Measurements from ENCODE around the gene AP1M2. TPM values are rescaled to one million over a fixed set of nuclear protein-coding genes. Genes with fewer than 3 reads are reported as not detected.

The AP1M2 gene
- total and polyA plus RNA-seq, 2 donors (not counting 3 experiments of a cell fraction or from before 2014, with no cell fraction given), result 0.19 TPM; not detected in 1

- Histone ChIP-seq H3K27ac (ENCODE audit: insufficient read depth, low read depth, low read length) (no peak overlapping the region), H3K4me2 (ENCODE audit: insufficient read depth, low read length) (no peak overlapping the region), H3K9me1 (replicated peaks; ENCODE audit: control insufficient read depth, extremely low read depth, insufficient read depth, low read length) (no peaks in the 10 kb centered on the region), H3K9me3 (replicated peaks; ENCODE audit: control insufficient read depth, insufficient read depth, low read length) (no peaks in the 10 kb centered on the region), H4K20me1 (replicated peaks; ENCODE audit: control insufficient read depth, extremely low read depth, insufficient read depth, low read length) (no peaks in the 10 kb centered on the region), H3K4me3 (replicated peaks in 1 of 3; ENCODE audit: insufficient read depth in 1 of 3, low read depth in 1 of 3, low read length in 3 of 3) (no peak overlapping the region), H3K4me1 (ENCODE audit: control insufficient read depth, extremely low read depth, insufficient read depth, low read length) (no peaks in the 10 kb centered on the region), H3K79me2 (ENCODE audit: control insufficient read depth, insufficient read depth, low read length) (no peaks in the 10 kb centered on the region), H3K36me3 (ENCODE audit: control insufficient read depth in 2 of 2, extremely low read depth in 1 of 2, insufficient read depth in 2 of 2, low read length in 2 of 2) (peaks cover 7 to 47% of the 10 kb centered on the region in 2 experiments), H3K27me3 (ENCODE audit: control insufficient read depth in 2 of 2, insufficient read depth in 2 of 2, low read length in 2 of 2) (no peaks in the 10 kb centered on the region), H2AFZ (ENCODE audit: low read depth, low read length) (no peak overlapping the region), H3K9ac (replicated peaks; ENCODE audit: extremely low read depth, insufficient read depth, low read length) (no peak overlapping the region)
- CTCF ChIA-PET, result interaction anchor here (1.5 kb wide), 1 partner anchor 10 kb away, joined by 8 read pairs; no protein-coding TSS in a partner anchor
- no TSS peak for BruUV-seq (replicated peaks)
- TF ChIP-seq CTCF (IDR thresholded peaks at IDR 0.05; ENCODE audit: extremely low read depth in 1 of 2, insufficient read depth in 1 of 2, low read depth in 1 of 2, low read length in 2 of 2) (no peak), EZH2 (IDR thresholded peaks at IDR 0.05; ENCODE audit: borderline replicate concordance, low read depth, low read length, severe bottlenecking) (no peak), POLR2A (IDR thresholded peaks at IDR 0.05; ENCODE audit: low read depth, low read length) (no peak), POLR2AphosphoS5 (IDR thresholded peaks at IDR 0.05; ENCODE audit: insufficient read depth, low read depth, low read length) (no peak)
- FAIRE-seq (no peak), DNase-seq (ENCODE audit: low read depth, low spot score) (no peak)
- POLR2A ChIA-PET, result interaction anchor here (0.9 kb wide), 1 partner anchor 10 kb away, joined by 9 read pairs; the partner anchor contains the start of gene SLC44A2
- dilution Hi-C loops (cut with MboI; ENCODE audit: extremely low pct_ligation_motif_present, low sequenced_read_pairs) (no loop called here), intact Hi-C loops (cut with micrococcal nuclease) (no loop called here)
These were observed 47.9 kb upstream of the AP1M2 start for GRCh38 chr19:10634963-10635362.

- no peaks in the 10 kb centered on the region for H4K20me1 ChIP-seq (replicated peaks; ENCODE audit: control insufficient read depth, extremely low read depth, insufficient read depth, low read length)
- H3K4me3 ChIP-seq (replicated peaks in 1 of 3; ENCODE audit: insufficient read depth in 1 of 3, low read depth in 1 of 3, low read length in 3 of 3), result no peak overlapping the region
- no peaks in the 10 kb centered on the region for H3K27me3 ChIP-seq (ENCODE audit: control insufficient read depth in 2 of 2, insufficient read depth in 2 of 2, low read length in 2 of 2)
- DNase-seq (ENCODE audit: low read depth, low spot score) (no peak), FAIRE-seq (no peak)
- no peaks in the 10 kb centered on the region for H3K4me1 ChIP-seq (ENCODE audit: control insufficient read depth, extremely low read depth, insufficient read depth, low read length)
- H3K79me2 ChIP-seq (ENCODE audit: control insufficient read depth, insufficient read depth, low read length), result no peaks in the 10 kb centered on the region
- peaks cover 7 to 47% of the 10 kb centered on the region in 2 experiments for H3K36me3 ChIP-seq (ENCODE audit: control insufficient read depth in 2 of 2, extremely low read depth in 1 of 2, insufficient read depth in 2 of 2, low read length in 2 of 2)
- CTCF ChIA-PET, result interaction anchor here (0.6 to 2.6 kb wide), 2 partner anchors 10 to 111 kb away, joined by 3 to 12 read pairs; no protein-coding TSS in a partner anchor
- no peak overlapping the region for H3K9ac ChIP-seq (replicated peaks; ENCODE audit: extremely low read depth, insufficient read depth, low read length)
- intact Hi-C loops (cut with micrococcal nuclease), result no loop called here
- H3K27ac ChIP-seq (ENCODE audit: insufficient read depth, low read depth, low read length), result no peak overlapping the region
- no peaks in the 10 kb centered on the region for H3K9me3 ChIP-seq (replicated peaks; ENCODE audit: control insufficient read depth, insufficient read depth, low read length)
- BruUV-seq (replicated peaks), result no TSS peak
- H2AFZ ChIP-seq (ENCODE audit: low read depth, low read length), result no peak overlapping the region
- H3K9me1 ChIP-seq (replicated peaks; ENCODE audit: control insufficient read depth, extremely low read depth, insufficient read depth, low read length), result no peaks in the 10 kb centered on the region
- TF ChIP-seq POLR2A (IDR thresholded peaks at IDR 0.05; ENCODE audit: low read depth, low read length) (no peak), CTCF (IDR thresholded peaks at IDR 0.05; ENCODE audit: extremely low read depth in 1 of 2, insufficient read depth in 1 of 2, low read depth in 1 of 2, low read length in 2 of 2) (no peak), POLR2AphosphoS5 (IDR thresholded peaks at IDR 0.05; ENCODE audit: insufficient read depth, low read depth, low read length) (no peak), FOS (IDR thresholded peaks at IDR 0.05; ENCODE audit: borderline replicate concordance, insufficient read depth, low read length) (no peak), JUN (IDR thresholded peaks at IDR 0.05; ENCODE audit: borderline replicate concordance, insufficient read depth, insufficient read length, low read depth) (no peak), MAX (IDR thresholded peaks at IDR 0.05; ENCODE audit: insufficient read depth, insufficient read length) (no peak), GATA2 (IDR thresholded peaks at IDR 0.05; ENCODE audit: insufficient read depth, insufficient read length, low read depth, low read length) (no peak), MYC (IDR thresholded peaks at IDR 0.05; ENCODE audit: low read depth, low read length) (no peak)
- POLR2A ChIA-PET, result no interaction called here
- dilution Hi-C loops (cut with MboI; ENCODE audit: extremely low pct_ligation_motif_present, low sequenced_read_pairs), result no loop called here
- no peak overlapping the region for H3K4me2 ChIP-seq (ENCODE audit: insufficient read depth, low read length)
These were observed 47.3 kb upstream of the AP1M2 start for GRCh38 chr19:10634430-10634829.

Data from endothelial cell of umbilical vein (primary cell).